HepG2 (cell line): ENCODE measurements around the gene C20orf96. TPM values are rescaled to one million over a fixed set of nuclear protein-coding genes. Genes with fewer than 3 reads are reported as not detected.
A peak's percentile ranks its signal among the peaks of the same experiment; 100 is the strongest.
"Not testable (repeated sequence)": the region's sequence is repeated elsewhere in the genome, so short reads cannot be mapped to it uniquely, and the experiment has no call there.

ENCODE experiments used
- ATAC-seq: fragments of 200-7000 bp; cut with Tn5 transposase; 3 replicates; pipeline ENCODE4 v1.9.1; 2020; ENCODE audit warnings: mild to moderate bottlenecking, moderate library complexity
- BruUV-seq: library from RNA; stranded (reverse); fragments of 400-500 nt; replicated peaks from 2 replicates; lab custom pipeline; 2021; lab: Mats Ljungman, UMichigan
- CTCF ChIA-PET: fragments of 300-600 bp; formaldehyde crosslinking; extraction: SDS; loops from one replicate; lab custom pipeline; 2021; ENCODE audit warnings: low total read pairs, inconsistent platforms, low intra/inter-chr PET ratio; lab: Yijun Ruan, JAX
- POLR2A ChIA-PET: fragments of 350-600 bp; sonication (Branson Sonifier 250); formaldehyde crosslinking; loops from one replicate; lab custom pipeline; 2020; ENCODE audit warnings: antibody characterized with exemption, inconsistent platforms; lab: Yijun Ruan, JAX
- DNase-seq: peaks from one replicate; pipeline ENCODE4 v3.0.0-alpha.2; 2015; ENCODE audit warnings: low spot score
- FAIRE-seq: peaks from 3 replicates; lab custom pipeline; 2011; peaks lifted over from hg19 to GRCh38; lab: Jason Lieb, UNC
- H2AFZ ChIP-seq: one replicate; pipeline ENCODE4 v1.6.1; 2011; ENCODE audit warnings: low read length, inconsistent platforms
- H3K27ac ChIP-seq: fragments of 300-600 bp; 3 replicates; pipeline ENCODE4 v1.8.0; 2011; ENCODE audit warnings: mixed run types, mild to moderate bottlenecking, mixed read lengths, low read length, inconsistent platforms; ENCODE audit not compliant: insufficient read depth; ENCODE audit errors: extremely low read length
- H3K27me3 ChIP-seq, 2 experiments: fragments of 200-600 bp in 1 of 2; 2 replicates in 1 of 2; 3 replicates in 1 of 2; pipeline versions ENCODE4 v1.6.0 to v1.8.0; 2011; ENCODE audit warnings: low read length in 2 of 2, mild to moderate bottlenecking in 2 of 2, moderate library complexity in 2 of 2, inconsistent platforms in 1 of 2; ENCODE audit not compliant: insufficient read depth in 2 of 2, control insufficient read depth in 1 of 2
- H3K36me3 ChIP-seq, 2 experiments: fragments of 200-600 bp in 1 of 2; replicated peaks in 1 of 2; 2 replicates in 1 of 2; 3 replicates in 1 of 2; pipeline versions ENCODE4 v1.5.1 to v1.8.0; 2011; ENCODE audit warnings: low read length in 2 of 2, inconsistent platforms in 1 of 2; ENCODE audit not compliant: insufficient read depth in 2 of 2, control insufficient read depth in 1 of 2
- H3K4me1 ChIP-seq: 2 replicates; pipeline ENCODE4 v1.5.1; 2012; ENCODE audit warnings: low read length, inconsistent platforms; ENCODE audit not compliant: insufficient read depth
- H3K4me2 ChIP-seq: 2 replicates; pipeline ENCODE4 v1.6.0; 2011; ENCODE audit warnings: low read depth, low read length, inconsistent platforms
- H3K4me3 ChIP-seq, 3 experiments: fragments of 200-600 bp in 1 of 3; sonication (generic), shearing (Covaris generic) in 1 of 3; replicated peaks in 1 of 3; 2 replicates each; pipeline ENCODE4 v1.5.1; 2011 to 2016; ENCODE audit warnings: low read length in 3 of 3, inconsistent platforms in 2 of 3, low read depth in 2 of 3, mild to moderate bottlenecking in 2 of 3, control low read depth in 1 of 3, mixed read lengths in 1 of 3; ENCODE audit not compliant: insufficient read depth in 1 of 3
- H3K79me2 ChIP-seq: one replicate; pipeline ENCODE4 v1.6.1; 2011; ENCODE audit warnings: low read length, inconsistent platforms; ENCODE audit not compliant: insufficient read depth
- H3K9ac ChIP-seq: 2 replicates; pipeline ENCODE4 v1.6.0; 2011; ENCODE audit warnings: mild to moderate bottlenecking, low read depth, low read length, inconsistent platforms; ENCODE audit not compliant: insufficient read depth
- H3K9me3 ChIP-seq: 2 replicates; pipeline ENCODE4 v1.5.1; 2012; ENCODE audit warnings: mild to moderate bottlenecking, low read length
- H4K20me1 ChIP-seq: 2 replicates; pipeline ENCODE4 v1.6.0; 2011; ENCODE audit warnings: inconsistent platforms, mild to moderate bottlenecking, low read length, moderate library complexity; ENCODE audit not compliant: insufficient read depth
- KAT2B ChIP-seq: fragments of 150-350 bp; IDR thresholded peaks from 2 replicates; pipeline ENCODE4 v1.6.1; 2014; ENCODE audit warnings: low read depth, low read length, borderline replicate concordance
- NFKBIZ ChIP-seq: IDR thresholded peaks from 2 replicates; pipeline ENCODE4 v1.6.1; 2018; ENCODE audit warnings: missing genetic modification reagents, missing compliant biosample characterization
- whole genome bisulfite sequencing: methylation state at CpG from one replicate; pipeline ENCODE4 v1.1.6; 2017; ENCODE audit warnings: low lambda C conversion rate; 5-methylcytosine and 5-hydroxymethylcytosine counted together
- in situ Hi-C: cut with HindIII; loops from 2 replicates; pipeline ENCODE4 v1.10.0; 2017; ENCODE audit warnings: low pct_unique_long_range_greater_than_20kb; ENCODE audit not compliant: extremely low pct_ligation_motif_present
- intact Hi-C: fragments of 100-400 bp; cut with micrococcal nuclease; formaldehyde crosslinking; loops from one replicate; pipeline ENCODE4 v1.10.0; 2022; ENCODE audit not compliant: unreplicated experiment
- polyA plus RNA-seq, 8 experiments: library from polyadenylated mRNA; depleted of rRNA in 3 of 8; stranded (reverse) in 7 of 8; unstranded in 1 of 8; fragments of >200 nt; fragmentation: Illumina TruSeq in 4 of 8; extraction: Trizol in 4 of 8; gene quantifications; 2 replicates each; pipeline versions ENCODE4 v1.2.1 to v1.2.3, GENCODE V29; 2011 to 2016; ENCODE audit warnings: low read depth in 4 of 8, missing spikeins in 1 of 8, mixed read lengths in 1 of 8; ENCODE audit not compliant: insufficient read depth in 1 of 8
- total RNA-seq, 5 experiments: library from RNA; depleted of rRNA; stranded (reverse); fragments of >200 nt; fragmentation: Illumina TruSeq; extraction: Trizol; gene quantifications; 2 replicates each; pipeline ENCODE4 v1.2.3, GENCODE V29; 2016; ENCODE audit warnings: low read depth in 1 of 5

The C20orf96 gene
- total and polyA plus RNA-seq, 2 of the 13 experiments (the other 11 are each of a cell fraction or from before 2014, with no cell fraction given) = 3.8 to 20.6 TPM

DNA sequence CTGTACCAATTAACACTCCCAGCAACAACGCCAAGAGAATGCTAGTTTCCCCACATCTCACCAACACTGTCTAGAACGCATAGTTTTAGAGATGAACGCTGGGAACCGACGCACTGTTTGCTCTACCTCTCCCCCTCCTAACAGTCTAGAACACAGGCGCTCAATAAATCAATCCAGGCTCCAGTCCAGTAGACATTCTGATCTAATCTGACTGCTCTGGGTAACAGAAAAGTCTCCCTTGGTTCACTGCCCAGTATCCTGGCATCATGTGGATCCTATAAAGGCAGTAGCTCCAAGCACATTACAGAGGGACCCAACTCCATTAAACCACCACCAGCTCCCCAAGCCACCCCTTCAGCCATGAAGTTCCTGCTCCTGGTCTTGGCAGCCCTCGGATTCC, 33.1 kb downstream of the C20orf96 start, which contains the start of gene DEFB132:
TSS of gene DEFB132 (plus strand) at position 306 of the 400 bp plus-strand sequence. CDS start at position 361, 55 bp downstream.
- CTCF ChIA-PET = no interaction called here
- ATAC-seq = no peak
- no peak for TF ChIP-seq NFKBIZ (CRISPR knock-in tag)
- peak; percentile 80; the same call in 1 of the 2 replicates for TF ChIP-seq KAT2B
- TF ChIP-seq, all 625 proteins: peak for 1
- intact Hi-C loops (no loop called here), in situ Hi-C loops (no loop called here)
- Histone ChIP-seq H3K4me2 (no peak within 1 kb of the TSS), H3K27ac (no peak within 1 kb of the TSS), H3K4me1 (no peaks in the 10 kb centered on the region), H2AFZ (no peak within 1 kb of the TSS), H3K27me3 (peaks cover 2 to 31% of the 10 kb centered on the region in 2 experiments; a peak in 4 of 5 replicates), H3K9me3 (no peaks in the 10 kb centered on the region), H3K4me3 (no peak within 1 kb of the TSS), H3K79me2 (no peaks in the 10 kb centered on the region), H4K20me1 (no peaks in the 10 kb centered on the region), H3K36me3 (no peaks in the 10 kb centered on the region), H3K9ac (no peak within 1 kb of the TSS)
- BruUV-seq = no TSS peak
- WGBS = 5% methylated on average over 7 of the region's 7 CpGs
- DNase-seq (no peak), FAIRE-seq (no peak)
- POLR2A ChIA-PET = interaction anchor here (1.0 kb wide), 1 partner anchor 9 kb away, joined by 3 read pairs; no protein-coding TSS in a partner anchor

DNA sequence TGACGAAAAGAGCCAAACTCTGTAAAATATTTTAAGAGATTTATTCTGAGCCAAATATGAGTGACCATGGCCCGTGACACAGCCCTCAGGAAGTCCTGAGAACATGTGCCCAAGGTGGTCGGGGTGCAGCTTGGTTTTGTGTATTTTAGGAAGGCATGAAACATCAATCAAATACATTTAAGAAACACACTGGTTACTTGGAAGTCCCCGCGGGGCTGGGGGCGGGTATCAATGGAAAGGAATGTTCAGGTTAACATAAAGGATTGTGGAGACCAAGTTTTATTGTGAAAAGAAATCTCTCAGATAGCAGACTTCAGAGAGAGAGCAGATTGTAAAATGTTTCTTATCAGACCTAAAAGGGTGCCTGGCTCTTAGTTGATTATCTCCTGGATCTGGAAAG, 37.1 kb downstream of the C20orf96 start:
- H3K27ac ChIP-seq, H3K4me2 ChIP-seq, H3K4me3 ChIP-seq, BruUV-seq, in situ Hi-C loops, H3K9me3 ChIP-seq, H2AFZ ChIP-seq, H3K36me3 ChIP-seq, H3K79me2 ChIP-seq, FAIRE-seq, ATAC-seq, DNase-seq, H4K20me1 ChIP-seq, intact Hi-C loops, H3K9ac ChIP-seq, H3K4me1 ChIP-seq, CTCF ChIA-PET: not testable (repeated sequence)
- peaks cover 4 to 35% of the 10 kb centered on the region in 2 experiments; a peak in 4 of 5 replicates for H3K27me3 ChIP-seq
- POLR2A ChIA-PET = interaction anchor here (1.2 kb wide), 1 partner anchor 13 kb away, joined by 3 read pairs; no protein-coding TSS in a partner anchor
- WGBS = 12% methylated on average over 6 of the region's 6 CpGs
